HEK293 (cell line): Measurements from ENCODE around the gene CCT3.

Experiments
- BCL11A ChIP-seq: fragments of 450-650 bp; formaldehyde crosslinking; IDR thresholded peaks from 2 replicates; pipeline ENCODE4 v1.5.1; 2016; ENCODE audit warnings: low read depth, missing biosample characterization, missing genetic modification characterization
- EGR2 ChIP-seq: fragments of 450-650 bp; formaldehyde crosslinking; IDR thresholded peaks from 2 replicates; pipeline ENCODE4 v1.5.1; 2016; ENCODE audit warnings: low read depth, missing biosample characterization, missing genetic modification characterization
- GLI4 ChIP-seq: fragments of 450-650 bp; formaldehyde crosslinking; IDR thresholded peaks from 2 replicates; pipeline ENCODE4 v1.5.1; 2016; ENCODE audit warnings: missing biosample characterization, missing genetic modification characterization
- HOXA7 ChIP-seq: sonication (generic); formaldehyde crosslinking; IDR thresholded peaks from 2 replicates; pipeline ENCODE4 v1.8.1; 2022; ENCODE audit warnings: missing genetic modification reagents, borderline replicate concordance
- KLF9 ChIP-seq: fragments of 450-650 bp; formaldehyde crosslinking; IDR thresholded peaks from 2 replicates; pipeline ENCODE4 v1.5.1; 2016; ENCODE audit warnings: missing biosample characterization, missing genetic modification characterization, low read depth
- SALL2 ChIP-seq: fragments of 450-650 bp; formaldehyde crosslinking; IDR thresholded peaks from 2 replicates; pipeline ENCODE4 v1.5.0; 2017; ENCODE audit warnings: missing biosample characterization, mild to moderate bottlenecking, missing genetic modification characterization, borderline replicate concordance
- YY1 ChIP-seq: fragments of 450-650 bp; formaldehyde crosslinking; IDR thresholded peaks from 2 replicates; pipeline ENCODE4 v1.5.1; 2018; ENCODE audit warnings: missing biosample characterization, missing genetic modification characterization
- ZFP37 ChIP-seq: fragments of 450-650 bp; formaldehyde crosslinking; IDR thresholded peaks from 2 replicates; pipeline ENCODE4 v1.5.1; 2016; ENCODE audit warnings: missing biosample characterization, missing genetic modification characterization
- ZFP41 ChIP-seq: fragments of 450-650 bp; formaldehyde crosslinking; IDR thresholded peaks from 2 replicates; pipeline ENCODE4 v1.5.1; 2016; ENCODE audit warnings: missing biosample characterization, missing genetic modification characterization, borderline replicate concordance
- ZNF138 ChIP-seq: fragments of 450-650 bp; formaldehyde crosslinking; IDR thresholded peaks from 2 replicates; pipeline ENCODE4 v1.5.1; 2016; ENCODE audit warnings: missing biosample characterization, missing genetic modification characterization, borderline replicate concordance
- ZNF140 ChIP-seq: fragments of 450-650 bp; formaldehyde crosslinking; IDR thresholded peaks from 2 replicates; pipeline ENCODE4 v1.5.1; 2016; ENCODE audit warnings: missing biosample characterization, missing genetic modification characterization
- ZNF211 ChIP-seq: fragments of 450-650 bp; formaldehyde crosslinking; IDR thresholded peaks from 2 replicates; pipeline ENCODE4 v1.5.1; 2016; ENCODE audit warnings: low read depth, missing biosample characterization, missing genetic modification characterization
- ZNF366 ChIP-seq: fragments of 450-650 bp; formaldehyde crosslinking; conservative IDR thresholded peaks from 2 replicates; pipeline ENCODE4 v1.5.1; 2016; ENCODE audit warnings: missing biosample characterization, missing genetic modification characterization
- ZNF416 ChIP-seq: fragments of 450-650 bp; formaldehyde crosslinking; IDR thresholded peaks from 2 replicates; pipeline ENCODE4 v1.5.1; 2016; ENCODE audit warnings: missing biosample characterization, missing genetic modification characterization
- ZNF529 ChIP-seq: fragments of 450-650 bp; formaldehyde crosslinking; IDR thresholded peaks from 2 replicates; pipeline ENCODE4 v1.5.1; 2017; ENCODE audit warnings: missing genetic modification characterization, missing biosample characterization; ENCODE audit not compliant: insufficient replicate concordance
- ZNF544 ChIP-seq: fragments of 450-650 bp; formaldehyde crosslinking; IDR thresholded peaks from 2 replicates; pipeline ENCODE4 v1.5.0; 2017; ENCODE audit warnings: missing biosample characterization, missing genetic modification characterization
- ZNF560 ChIP-seq: fragments of 450-650 bp; formaldehyde crosslinking; IDR thresholded peaks from 2 replicates; pipeline ENCODE4 v1.5.1; 2017; ENCODE audit warnings: missing biosample characterization, missing genetic modification characterization, borderline replicate concordance
- ZNF629 ChIP-seq: fragments of 450-650 bp; formaldehyde crosslinking; IDR thresholded peaks from 2 replicates; pipeline ENCODE4 v1.5.1; 2017; ENCODE audit warnings: missing biosample characterization, missing genetic modification characterization
- ZNF701 ChIP-seq: fragments of 450-650 bp; formaldehyde crosslinking; IDR thresholded peaks from 2 replicates; pipeline ENCODE4 v1.5.1; 2016; ENCODE audit warnings: missing biosample characterization, missing genetic modification characterization
- ZNF777 ChIP-seq: fragments of 450-650 bp; formaldehyde crosslinking; IDR thresholded peaks from 2 replicates; pipeline ENCODE4 v1.5.1; 2017; ENCODE audit warnings: missing biosample characterization, missing genetic modification characterization, borderline replicate concordance
- ZSCAN30 ChIP-seq: fragments of 450-650 bp; IDR thresholded peaks from 2 replicates; pipeline ENCODE4 v1.5.1; 2018; ENCODE audit warnings: missing biosample characterization, mild to moderate bottlenecking, missing genetic modification characterization, moderate library complexity
- TF ChIP-seq, protein P1 (sequence below): fragments of 450-650 bp; formaldehyde crosslinking; IDR thresholded peaks from 2 replicates; pipeline ENCODE4 v1.5.1; 2016; ENCODE audit warnings: missing biosample characterization, missing genetic modification characterization, borderline replicate concordance
- TF ChIP-seq, protein P2 (sequence below): fragments of 450-650 bp; formaldehyde crosslinking; IDR thresholded peaks from 2 replicates; pipeline ENCODE4; 2016; ENCODE audit warnings: missing biosample characterization, missing genetic modification characterization
- TF ChIP-seq, protein P3 (sequence below): fragments of 450-650 bp; formaldehyde crosslinking; IDR thresholded peaks from 2 replicates; pipeline ENCODE4 v1.5.1; 2016; ENCODE audit warnings: missing biosample characterization, missing genetic modification characterization, borderline replicate concordance
- TF ChIP-seq, protein P4 (sequence below): fragments of 450-650 bp; formaldehyde crosslinking; IDR thresholded peaks from 2 replicates; pipeline ENCODE4 v1.5.1; 2016; ENCODE audit warnings: missing biosample characterization, missing genetic modification characterization
- TF ChIP-seq, protein P5 (sequence below): fragments of 450-650 bp; formaldehyde crosslinking; IDR thresholded peaks from 2 replicates; pipeline ENCODE4 v1.5.1; 2016; ENCODE audit warnings: missing biosample characterization, missing genetic modification characterization

Gene CCT3

DNA sequence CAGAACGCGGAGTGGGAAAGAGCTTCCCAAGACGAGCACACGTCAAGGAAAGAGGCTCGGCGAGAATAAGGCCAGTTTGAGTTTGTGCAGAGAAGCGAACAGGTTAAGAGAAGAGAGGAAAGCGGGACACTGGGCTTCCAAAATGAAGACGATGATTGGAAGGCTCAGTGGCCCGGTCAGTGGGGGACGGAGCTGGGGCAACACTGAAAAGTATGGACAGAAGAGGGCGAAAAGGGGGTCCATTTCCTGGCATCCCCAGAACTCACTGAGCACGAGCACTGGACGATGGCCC is 258 bp downstream of the CCT3 start (continued):
- TF ChIP-seq, protein P1, sequence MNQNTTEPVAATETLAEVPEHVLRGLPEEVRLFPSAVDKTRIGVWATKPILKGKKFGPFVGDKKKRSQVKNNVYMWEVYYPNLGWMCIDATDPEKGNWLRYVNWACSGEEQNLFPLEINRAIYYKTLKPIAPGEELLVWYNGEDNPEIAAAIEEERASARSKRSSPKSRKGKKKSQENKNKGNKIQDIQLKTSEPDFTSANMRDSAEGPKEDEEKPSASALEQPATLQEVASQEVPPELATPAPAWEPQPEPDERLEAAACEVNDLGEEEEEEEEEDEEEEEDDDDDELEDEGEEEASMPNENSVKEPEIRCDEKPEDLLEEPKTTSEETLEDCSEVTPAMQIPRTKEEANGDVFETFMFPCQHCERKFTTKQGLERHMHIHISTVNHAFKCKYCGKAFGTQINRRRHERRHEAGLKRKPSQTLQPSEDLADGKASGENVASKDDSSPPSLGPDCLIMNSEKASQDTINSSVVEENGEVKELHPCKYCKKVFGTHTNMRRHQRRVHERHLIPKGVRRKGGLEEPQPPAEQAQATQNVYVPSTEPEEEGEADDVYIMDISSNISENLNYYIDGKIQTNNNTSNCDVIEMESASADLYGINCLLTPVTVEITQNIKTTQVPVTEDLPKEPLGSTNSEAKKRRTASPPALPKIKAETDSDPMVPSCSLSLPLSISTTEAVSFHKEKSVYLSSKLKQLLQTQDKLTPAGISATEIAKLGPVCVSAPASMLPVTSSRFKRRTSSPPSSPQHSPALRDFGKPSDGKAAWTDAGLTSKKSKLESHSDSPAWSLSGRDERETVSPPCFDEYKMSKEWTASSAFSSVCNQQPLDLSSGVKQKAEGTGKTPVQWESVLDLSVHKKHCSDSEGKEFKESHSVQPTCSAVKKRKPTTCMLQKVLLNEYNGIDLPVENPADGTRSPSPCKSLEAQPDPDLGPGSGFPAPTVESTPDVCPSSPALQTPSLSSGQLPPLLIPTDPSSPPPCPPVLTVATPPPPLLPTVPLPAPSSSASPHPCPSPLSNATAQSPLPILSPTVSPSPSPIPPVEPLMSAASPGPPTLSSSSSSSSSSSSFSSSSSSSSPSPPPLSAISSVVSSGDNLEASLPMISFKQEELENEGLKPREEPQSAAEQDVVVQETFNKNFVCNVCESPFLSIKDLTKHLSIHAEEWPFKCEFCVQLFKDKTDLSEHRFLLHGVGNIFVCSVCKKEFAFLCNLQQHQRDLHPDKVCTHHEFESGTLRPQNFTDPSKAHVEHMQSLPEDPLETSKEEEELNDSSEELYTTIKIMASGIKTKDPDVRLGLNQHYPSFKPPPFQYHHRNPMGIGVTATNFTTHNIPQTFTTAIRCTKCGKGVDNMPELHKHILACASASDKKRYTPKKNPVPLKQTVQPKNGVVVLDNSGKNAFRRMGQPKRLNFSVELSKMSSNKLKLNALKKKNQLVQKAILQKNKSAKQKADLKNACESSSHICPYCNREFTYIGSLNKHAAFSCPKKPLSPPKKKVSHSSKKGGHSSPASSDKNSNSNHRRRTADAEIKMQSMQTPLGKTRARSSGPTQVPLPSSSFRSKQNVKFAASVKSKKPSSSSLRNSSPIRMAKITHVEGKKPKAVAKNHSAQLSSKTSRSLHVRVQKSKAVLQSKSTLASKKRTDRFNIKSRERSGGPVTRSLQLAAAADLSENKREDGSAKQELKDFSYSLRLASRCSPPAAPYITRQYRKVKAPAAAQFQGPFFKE (tag by site-specific recombination) = no peak
- TF ChIP-seq ZNF544 (tag by site-specific recombination) (no peak), ZFP37 (tag by site-specific recombination) (no peak; the same call in 1 of the 2 replicates), ZNF629 (tag by site-specific recombination) (no peak), KLF9 (tag by site-specific recombination) (peak; percentile 23; the same call in 1 of the 2 replicates), YY1 (peak; percentile 63), BCL11A (tag by site-specific recombination) (no peak), ZSCAN30 (tag by site-specific recombination) (peak; percentile 34; the same call in 1 of the 2 replicates), ZFP41 (tag by site-specific recombination) (no peak), EGR2 (peak; percentile 63; the same call in 1 of the 2 replicates), ZNF701 (tag by site-specific recombination) (no peak), HOXA7 (CRISPR knock-in tag) (no peak), ZNF138 (tag by site-specific recombination) (no peak), ZNF140 (tag by site-specific recombination) (no peak), ZNF211 (tag by site-specific recombination) (no peak), SALL2 (tag by site-specific recombination) (no peak), ZNF529 (no peak), ZNF366 (tag by site-specific recombination) (no peak), ZNF777 (tag by site-specific recombination) (no peak), GLI4 (tag by site-specific recombination) (no peak), ZNF560 (tag by site-specific recombination) (no peak), ZNF416 (no peak)
- TF ChIP-seq, protein P2, sequence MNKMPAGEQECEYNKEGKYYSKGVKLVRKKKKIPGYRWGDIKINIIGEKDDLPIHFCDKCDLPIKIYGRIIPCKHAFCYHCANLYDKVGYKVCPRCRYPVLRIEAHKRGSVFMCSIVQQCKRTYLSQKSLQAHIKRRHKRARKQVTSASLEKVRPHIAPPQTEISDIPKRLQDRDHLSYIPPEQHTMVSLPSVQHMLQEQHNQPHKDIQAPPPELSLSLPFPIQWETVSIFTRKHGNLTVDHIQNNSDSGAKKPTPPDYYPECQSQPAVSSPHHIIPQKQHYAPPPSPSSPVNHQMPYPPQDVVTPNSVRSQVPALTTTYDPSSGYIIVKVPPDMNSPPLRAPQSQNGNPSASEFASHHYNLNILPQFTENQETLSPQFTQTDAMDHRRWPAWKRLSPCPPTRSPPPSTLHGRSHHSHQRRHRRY (tag by site-specific recombination) = no peak
- TF ChIP-seq, protein P3, sequence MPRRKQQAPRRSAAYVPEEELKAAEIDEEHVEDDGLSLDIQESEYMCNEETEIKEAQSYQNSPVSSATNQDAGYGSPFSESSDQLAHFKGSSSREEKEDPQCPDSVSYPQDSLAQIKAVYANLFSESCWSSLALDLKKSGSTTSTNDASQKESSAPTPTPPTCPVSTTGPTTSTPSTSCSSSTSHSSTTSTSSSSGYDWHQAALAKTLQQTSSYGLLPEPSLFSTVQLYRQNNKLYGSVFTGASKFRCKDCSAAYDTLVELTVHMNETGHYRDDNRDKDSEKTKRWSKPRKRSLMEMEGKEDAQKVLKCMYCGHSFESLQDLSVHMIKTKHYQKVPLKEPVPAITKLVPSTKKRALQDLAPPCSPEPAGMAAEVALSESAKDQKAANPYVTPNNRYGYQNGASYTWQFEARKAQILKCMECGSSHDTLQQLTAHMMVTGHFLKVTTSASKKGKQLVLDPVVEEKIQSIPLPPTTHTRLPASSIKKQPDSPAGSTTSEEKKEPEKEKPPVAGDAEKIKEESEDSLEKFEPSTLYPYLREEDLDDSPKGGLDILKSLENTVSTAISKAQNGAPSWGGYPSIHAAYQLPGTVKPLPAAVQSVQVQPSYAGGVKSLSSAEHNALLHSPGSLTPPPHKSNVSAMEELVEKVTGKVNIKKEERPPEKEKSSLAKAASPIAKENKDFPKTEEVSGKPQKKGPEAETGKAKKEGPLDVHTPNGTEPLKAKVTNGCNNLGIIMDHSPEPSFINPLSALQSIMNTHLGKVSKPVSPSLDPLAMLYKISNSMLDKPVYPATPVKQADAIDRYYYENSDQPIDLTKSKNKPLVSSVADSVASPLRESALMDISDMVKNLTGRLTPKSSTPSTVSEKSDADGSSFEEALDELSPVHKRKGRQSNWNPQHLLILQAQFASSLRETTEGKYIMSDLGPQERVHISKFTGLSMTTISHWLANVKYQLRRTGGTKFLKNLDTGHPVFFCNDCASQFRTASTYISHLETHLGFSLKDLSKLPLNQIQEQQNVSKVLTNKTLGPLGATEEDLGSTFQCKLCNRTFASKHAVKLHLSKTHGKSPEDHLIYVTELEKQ (tag by site-specific recombination) = no peak
- TF ChIP-seq, protein P4, sequence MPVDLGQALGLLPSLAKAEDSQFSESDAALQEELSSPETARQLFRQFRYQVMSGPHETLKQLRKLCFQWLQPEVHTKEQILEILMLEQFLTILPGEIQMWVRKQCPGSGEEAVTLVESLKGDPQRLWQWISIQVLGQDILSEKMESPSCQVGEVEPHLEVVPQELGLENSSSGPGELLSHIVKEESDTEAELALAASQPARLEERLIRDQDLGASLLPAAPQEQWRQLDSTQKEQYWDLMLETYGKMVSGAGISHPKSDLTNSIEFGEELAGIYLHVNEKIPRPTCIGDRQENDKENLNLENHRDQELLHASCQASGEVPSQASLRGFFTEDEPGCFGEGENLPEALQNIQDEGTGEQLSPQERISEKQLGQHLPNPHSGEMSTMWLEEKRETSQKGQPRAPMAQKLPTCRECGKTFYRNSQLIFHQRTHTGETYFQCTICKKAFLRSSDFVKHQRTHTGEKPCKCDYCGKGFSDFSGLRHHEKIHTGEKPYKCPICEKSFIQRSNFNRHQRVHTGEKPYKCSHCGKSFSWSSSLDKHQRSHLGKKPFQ (tag by site-specific recombination) = no peak
- TF ChIP-seq, protein P5, sequence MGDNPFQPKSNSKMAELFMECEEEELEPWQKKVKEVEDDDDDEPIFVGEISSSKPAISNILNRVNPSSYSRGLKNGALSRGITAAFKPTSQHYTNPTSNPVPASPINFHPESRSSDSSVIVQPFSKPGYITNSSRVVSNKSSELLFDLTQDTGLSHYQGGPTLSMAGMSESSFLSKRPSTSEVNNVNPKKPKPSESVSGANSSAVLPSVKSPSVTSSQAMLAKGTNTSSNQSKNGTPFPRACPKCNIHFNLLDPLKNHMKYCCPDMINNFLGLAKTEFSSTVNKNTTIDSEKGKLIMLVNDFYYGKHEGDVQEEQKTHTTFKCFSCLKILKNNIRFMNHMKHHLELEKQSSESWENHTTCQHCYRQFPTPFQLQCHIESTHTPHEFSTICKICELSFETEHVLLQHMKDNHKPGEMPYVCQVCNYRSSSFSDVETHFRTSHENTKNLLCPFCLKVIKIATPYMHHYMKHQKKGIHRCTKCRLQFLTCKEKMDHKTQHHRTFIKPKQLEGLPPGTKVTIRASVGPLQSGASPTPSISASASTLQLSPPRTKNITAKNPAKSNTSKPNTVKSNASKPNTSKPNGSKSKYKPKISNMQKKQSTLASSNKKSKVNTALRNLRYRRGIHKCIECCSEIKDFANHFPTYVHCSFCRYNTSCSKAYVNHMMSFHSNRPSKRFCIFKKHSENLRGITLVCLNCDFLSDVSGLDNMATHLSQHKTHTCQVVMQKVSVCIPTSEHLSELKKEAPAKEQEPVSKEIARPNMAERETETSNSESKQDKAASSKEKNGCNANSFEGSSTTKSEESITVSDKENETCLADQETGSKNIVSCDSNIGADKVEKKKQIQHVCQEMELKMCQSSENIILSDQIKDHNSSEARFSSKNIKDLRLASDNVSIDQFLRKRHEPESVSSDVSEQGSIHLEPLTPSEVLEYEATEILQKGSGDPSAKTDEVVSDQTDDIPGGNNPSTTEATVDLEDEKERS = no peak
